ENCODE data around the gene ENOX2. TPM values are rescaled to one million over a fixed set of nuclear protein-coding genes. Genes with fewer than 3 reads are reported as not detected.

The ENOX2 gene
- total and polyA plus RNA-seq, 2 of the 13 experiments (the other 11 are each of a cell fraction or from before 2014, with no cell fraction given): 5.9 to 8.5 TPM

GRCh38 chrX:130694983-130695382 lies 208.0 kb downstream of the ENOX2 start:
- in situ Hi-C loops (cut with HindIII; ENCODE audit: extremely low pct_ligation_motif_present, low pct_unique_long_range_greater_than_20kb) (no loop called here), intact Hi-C loops (cut with micrococcal nuclease; ENCODE audit: unreplicated experiment) (no loop called here)
- no peak overlapping the region for H2AFZ ChIP-seq (ENCODE audit: low read length)
- no peak overlapping the region for H3K4me3 ChIP-seq (replicated peaks in 1 of 3; ENCODE audit: insufficient read depth in 1 of 3, low read depth in 2 of 3, low read length in 3 of 3)
- H3K36me3 ChIP-seq (replicated peaks in 1 of 2; ENCODE audit: control insufficient read depth in 1 of 2, insufficient read depth in 2 of 2, low read length in 2 of 2): no peaks in the 10 kb centered on the region
- H3K4me2 ChIP-seq (ENCODE audit: low read depth, low read length): no peak overlapping the region
- no peaks in the 10 kb centered on the region for H3K9me3 ChIP-seq (ENCODE audit: low read length)
- H3K79me2 ChIP-seq (ENCODE audit: insufficient read depth, low read length): no peaks in the 10 kb centered on the region
- no peaks in the 10 kb centered on the region for H3K27me3 ChIP-seq (ENCODE audit: control insufficient read depth in 1 of 2, insufficient read depth in 2 of 2, low read length in 2 of 2)
- CTCF ChIA-PET (ENCODE audit: low intra/inter-chr PET ratio, low total read pairs): no interaction called here
- BruUV-seq (replicated peaks): no TSS peak
- H4K20me1 ChIP-seq (ENCODE audit: insufficient read depth, low read length): no peaks in the 10 kb centered on the region
- TF ChIP-seq SP140L (CRISPR knock-in tag; IDR thresholded peaks at IDR 0.05; ENCODE audit: borderline replicate concordance): no peak
- TF ChIP-seq SOX13 (IDR thresholded peaks at IDR 0.05): no peak
- TF ChIP-seq SOX13 (CRISPR knock-in tag; conservative IDR thresholded peaks at IDR 0.05 in 1 of 2, IDR thresholded peaks at IDR 0.05 in 1 of 2): peak in 1 of 2 experiments; percentile 32; a peak in 1 of 4 replicates
- no peak for TF ChIP-seq ZNF503 (CRISPR knock-in tag; IDR thresholded peaks at IDR 0.05)
- FAIRE-seq (no peak), DNase-seq (ENCODE audit: low spot score) (no peak), ATAC-seq (no peak)
- H3K4me1 ChIP-seq (ENCODE audit: insufficient read depth, low read length): no peaks in the 10 kb centered on the region
- no peak overlapping the region for H3K9ac ChIP-seq (ENCODE audit: insufficient read depth, low read depth, low read length)
- 53% methylated on average over 2 of the region's 2 CpGs for WGBS (ENCODE audit: low lambda C conversion rate)
- POLR2A ChIA-PET: no interaction called here
- no peak overlapping the region for H3K27ac ChIP-seq (ENCODE audit: extremely low read length, insufficient read depth, low read length)

GRCh38 chrX:130691576-130691975 lies 211.4 kb downstream of the ENOX2 start:
- no peak overlapping the region for H3K9ac ChIP-seq (ENCODE audit: insufficient read depth, low read depth, low read length)
- intact Hi-C loops (cut with micrococcal nuclease; ENCODE audit: unreplicated experiment) (no loop called here), in situ Hi-C loops (cut with HindIII; ENCODE audit: extremely low pct_ligation_motif_present, low pct_unique_long_range_greater_than_20kb) (no loop called here)
- H3K4me3 ChIP-seq (replicated peaks in 1 of 3; ENCODE audit: insufficient read depth in 1 of 3, low read depth in 2 of 3, low read length in 3 of 3): no peak overlapping the region
- H3K9me3 ChIP-seq (ENCODE audit: low read length): no peaks in the 10 kb centered on the region
- no peak overlapping the region for H3K27ac ChIP-seq (ENCODE audit: extremely low read length, insufficient read depth, low read length)
- no peaks in the 10 kb centered on the region; a peak in 1 of 5 replicates for H3K36me3 ChIP-seq (replicated peaks in 1 of 2; ENCODE audit: control insufficient read depth in 1 of 2, insufficient read depth in 2 of 2, low read length in 2 of 2)
- POLR2A ChIA-PET: no interaction called here
- no peak overlapping the region for H3K4me2 ChIP-seq (ENCODE audit: low read depth, low read length)
- H2AFZ ChIP-seq (ENCODE audit: low read length): no peak overlapping the region
- 98% methylated on average over 3 of the region's 3 CpGs for WGBS (ENCODE audit: low lambda C conversion rate)
- peaks cover 9% of the 10 kb centered on the region; the same call in 1 of the 2 replicates for H3K4me1 ChIP-seq (ENCODE audit: insufficient read depth, low read length)
- no peaks in the 10 kb centered on the region for H3K79me2 ChIP-seq (ENCODE audit: insufficient read depth, low read length)
- ATAC-seq: no peak
- BruUV-seq (replicated peaks): no TSS peak
- no peak for FAIRE-seq
- H3K27me3 ChIP-seq (ENCODE audit: control insufficient read depth in 1 of 2, insufficient read depth in 2 of 2, low read length in 2 of 2): no peaks in the 10 kb centered on the region
- DNase-seq (ENCODE audit: low spot score): no peak
- H4K20me1 ChIP-seq (ENCODE audit: insufficient read depth, low read length): no peaks in the 10 kb centered on the region
- CTCF ChIA-PET (ENCODE audit: low intra/inter-chr PET ratio, low total read pairs): no interaction called here
- TF ChIP-seq ZFYVE20 (CRISPR knock-in tag; IDR thresholded peaks at IDR 0.05; ENCODE audit: borderline replicate concordance, low read depth) (no peak), ISL2 (CRISPR knock-in tag; IDR thresholded peaks at IDR 0.05) (no peak), SNAPC4 (CRISPR knock-in tag; IDR thresholded peaks at IDR 0.05) (no peak), GLMP (CRISPR knock-in tag; IDR thresholded peaks at IDR 0.05; ENCODE audit: borderline replicate concordance) (no peak), ZGPAT (CRISPR knock-in tag; IDR thresholded peaks at IDR 0.05) (no peak)

All from HepG2 (cell line).